CD4-positive, alpha-beta memory T cell (primary cell): ENCODE measurements around the gene PLPP4. TPM values are rescaled to one million over a fixed set of nuclear protein-coding genes. Genes with fewer than 3 reads are reported as not detected.

ENCODE experiments used
- CTCF ChIA-PET: fragments of 350-600 bp; sonication (Branson Sonifier 250); formaldehyde crosslinking; loops from one replicate; lab custom pipeline; 2021; ENCODE audit warnings: inconsistent platforms; ENCODE audit not compliant: partially characterized antibody; lab: Charles Lee
- POLR2A ChIA-PET: fragments of 350-600 bp; sonication (Branson Sonifier 250); formaldehyde crosslinking; loops from one replicate; lab custom pipeline; 2021; ENCODE audit not compliant: partially characterized antibody; lab: Charles Lee
- DNase-seq, 5 donors: peaks; one replicate each; pipeline versions ENCODE4 v3.0.0 to v3.0.0-alpha.2; 2020 to 2022; ENCODE audit warnings: mixed read lengths in 1 of 5
- H3K27ac ChIP-seq: one replicate; pipeline ENCODE4 v1.7.0; 2013; ENCODE audit warnings: low read depth, low read length
- H3K27me3 ChIP-seq: 2 replicates; pipeline ENCODE4 v1.7.0; 2013; ENCODE audit warnings: mild to moderate bottlenecking, low read length, moderate library complexity; ENCODE audit not compliant: insufficient read depth
- H3K36me3 ChIP-seq: 2 replicates; pipeline ENCODE4 v1.7.0; 2013; ENCODE audit warnings: mild to moderate bottlenecking, low read length, moderate library complexity; ENCODE audit not compliant: insufficient read depth
- H3K4me1 ChIP-seq: 2 replicates; pipeline ENCODE4 v1.7.0; 2013; ENCODE audit warnings: mild to moderate bottlenecking, low read length, moderate library complexity; ENCODE audit not compliant: insufficient read depth
- H3K4me3 ChIP-seq, 2 donors: one replicate each; pipeline ENCODE4 v1.7.0; 2013; ENCODE audit warnings: low read length in 2 of 2, mild to moderate bottlenecking in 1 of 2
- H3K9me3 ChIP-seq, 2 donors: one replicate each; pipeline ENCODE4 v1.7.0; 2013; ENCODE audit warnings: low read length in 2 of 2, control low read depth in 1 of 2; ENCODE audit not compliant: control insufficient read depth in 1 of 2
- H3K27ac Mint-ChIP-seq, 7 donors: one replicate each; pipeline ENCODE4 v1.8.0; 2020 to 2021; ENCODE audit warnings: mixed read lengths in 7 of 7, mild to moderate bottlenecking in 6 of 7, inconsistent platforms in 3 of 7, moderate library complexity in 3 of 7
- H3K27me3 Mint-ChIP-seq, 2 donors: one replicate each; pipeline ENCODE4 v1.8.0; 2020 to 2021; ENCODE audit warnings: mixed read lengths in 2 of 2
- H3K36me3 Mint-ChIP-seq, 2 donors: one replicate each; pipeline ENCODE4 v1.8.0; 2020 to 2021; ENCODE audit warnings: mixed read lengths in 2 of 2, inconsistent platforms in 1 of 2, mild to moderate bottlenecking in 1 of 2
- H3K4me1 Mint-ChIP-seq, 4 donors: one replicate each; pipeline ENCODE4 v1.8.0; 2020 to 2021; ENCODE audit warnings: mixed read lengths in 4 of 4, mild to moderate bottlenecking in 1 of 4
- H3K4me3 Mint-ChIP-seq, 8 donors: one replicate each; pipeline ENCODE4 v1.8.0; 2020 to 2021; ENCODE audit warnings: mixed read lengths in 8 of 8, mild to moderate bottlenecking in 7 of 8, moderate library complexity in 6 of 8, inconsistent platforms in 3 of 8
- H3K9me3 Mint-ChIP-seq, 8 donors: one replicate each; pipeline ENCODE4 v1.8.0; 2020 to 2021; ENCODE audit warnings: mixed read lengths in 8 of 8, mild to moderate bottlenecking in 5 of 8, inconsistent platforms in 3 of 8, moderate library complexity in 1 of 8
- intact Hi-C: fragments of 100-400 bp; cut with micrococcal nuclease; formaldehyde crosslinking; loops from one replicate; pipeline ENCODE4 v1.15.1; 2023
- polyA plus RNA-seq, 2 donors: library from polyadenylated mRNA; unstranded; fragments of 300-500 nt; fragmentation: Illumina TruSeq; gene quantifications; one replicate each; pipeline ENCODE4 v1.2.3, GENCODE V29; 2021
- total RNA-seq, 2 experiments: library from RNA; stranded (reverse); gene quantifications; one replicate each; pipeline ENCODE4 v1.2.3, GENCODE V29; 2021

The PLPP4 gene
- total and polyA plus RNA-seq, 4 experiments from 2014 or later: not detected

DNA sequence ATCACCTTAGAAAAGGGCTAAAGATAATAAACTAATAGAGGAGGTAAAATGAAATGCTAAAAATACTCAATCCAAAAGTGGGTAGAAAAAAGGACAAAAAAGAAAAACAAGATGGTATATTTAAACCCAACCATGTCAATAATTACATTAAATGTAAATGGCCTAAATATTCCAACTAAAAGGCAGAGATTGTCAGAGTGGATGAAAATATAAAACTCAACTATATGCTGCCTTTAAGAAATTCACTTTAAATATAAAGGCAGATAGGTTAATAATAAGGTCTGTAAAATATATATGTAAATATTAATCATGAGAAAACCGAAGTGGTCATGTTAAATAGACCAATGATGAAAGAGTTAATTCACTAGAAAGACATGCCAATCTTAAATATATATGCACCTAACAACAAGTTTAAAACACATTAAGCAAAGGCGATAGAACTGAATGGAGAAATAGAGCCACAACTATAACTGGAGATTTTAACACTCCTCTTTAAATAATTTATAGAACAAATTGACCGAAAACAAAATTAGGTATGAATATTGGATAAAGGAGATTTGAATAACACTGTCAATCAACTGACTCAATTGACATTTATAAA, 159.4 kb downstream of the PLPP4 start:
- Mint-ChIP-seq H3K4me1 (peaks cover 0 to 2% (median 0%) of the 10 kb centered on the region in 4 donors), H3K9me3 (peaks cover 3 to 17% (median 10%) of the 10 kb centered on the region in 8 donors), H3K27ac (no peak overlapping the region), H3K4me3 (no peak overlapping the region), H3K27me3 (peaks cover 0 to 3% of the 10 kb centered on the region in 2 donors), H3K36me3 (no peaks in the 10 kb centered on the region)
- CTCF ChIA-PET: no interaction called here
- H3K27ac ChIP-seq: no peak overlapping the region
- H3K4me3 ChIP-seq: no peak overlapping the region
- intact Hi-C loops: no loop called here
- H3K4me1 ChIP-seq: no peaks in the 10 kb centered on the region
- no peaks in the 10 kb centered on the region for H3K36me3 ChIP-seq
- no peaks in the 10 kb centered on the region for H3K9me3 ChIP-seq
- POLR2A ChIA-PET: no interaction called here
- H3K27me3 ChIP-seq: no peaks in the 10 kb centered on the region
- DNase-seq: no peak

DNA sequence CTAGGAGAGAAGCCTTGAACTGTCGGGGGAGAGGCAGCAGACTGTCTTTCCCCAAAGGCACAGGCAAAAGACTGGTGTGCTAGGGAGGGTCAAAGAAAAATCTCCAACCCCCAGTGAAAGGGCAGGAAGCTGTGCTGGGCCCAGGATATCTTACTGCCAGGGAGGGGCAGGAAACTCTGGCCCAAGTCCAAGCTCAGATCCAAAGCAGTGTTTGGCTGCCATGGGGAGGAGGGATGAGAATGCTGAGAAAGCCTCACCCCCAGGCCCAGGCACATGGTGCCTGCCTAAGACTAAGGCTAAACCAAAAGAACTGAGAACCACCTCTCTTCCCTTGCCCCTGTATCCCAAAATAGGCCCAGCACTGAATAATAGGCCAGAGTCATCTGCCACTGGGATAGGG, 171.2 kb downstream of the PLPP4 start:
- intact Hi-C loops: no loop called here
- POLR2A ChIA-PET: no interaction called here

DNA sequence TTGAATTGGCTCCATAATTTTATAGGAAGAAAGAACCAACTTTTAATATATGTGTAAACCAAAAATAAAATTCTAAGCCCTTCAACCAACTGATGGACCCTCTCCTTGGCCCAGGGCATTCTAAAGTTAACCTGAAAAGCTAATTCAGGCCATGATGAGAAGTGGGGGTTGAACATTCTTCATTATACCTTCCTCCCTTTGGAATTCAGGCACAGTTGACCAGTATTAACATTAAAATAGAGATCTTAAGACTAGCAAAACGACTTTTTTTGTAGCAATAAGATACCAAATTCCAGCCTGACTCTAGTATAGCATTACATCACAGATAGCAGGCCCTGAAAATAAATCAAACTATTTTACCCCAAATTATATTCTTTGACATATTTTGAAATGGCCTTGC, 173.2 kb downstream of the PLPP4 start:
- H3K9me3 Mint-ChIP-seq: peaks cover 0 to 4% (median 1%) of the 10 kb centered on the region in 8 donors
- H3K36me3 Mint-ChIP-seq: no peaks in the 10 kb centered on the region
- DNase-seq: no peak
- no peaks in the 10 kb centered on the region for H3K36me3 ChIP-seq
- H3K4me1 ChIP-seq: no peaks in the 10 kb centered on the region
- intact Hi-C loops: no loop called here
- peaks cover 2 to 9% of the 10 kb centered on the region in 2 donors for H3K27me3 Mint-ChIP-seq
- H3K4me1 Mint-ChIP-seq: no peaks in the 10 kb centered on the region
- no peak overlapping the region for H3K27ac Mint-ChIP-seq
- H3K27ac ChIP-seq: no peak overlapping the region
- ChIA-PET POLR2A (no interaction called here), CTCF (interaction anchor here (0.7 kb wide), 1 partner anchor 29 kb away, joined by 4 read pairs; no protein-coding TSS in a partner anchor)
- H3K4me3 ChIP-seq: no peak overlapping the region
- no peak overlapping the region for H3K4me3 Mint-ChIP-seq
- H3K9me3 ChIP-seq: no peaks in the 10 kb centered on the region
- no peaks in the 10 kb centered on the region for H3K27me3 ChIP-seq

More for the DNA sequence above, 171.2 kb downstream of the PLPP4 start:
- H3K4me3 Mint-ChIP-seq: no peak overlapping the region
- Histone ChIP-seq H3K27ac (no peak overlapping the region), H3K4me3 (no peak overlapping the region), H3K27me3 (no peaks in the 10 kb centered on the region), H3K36me3 (no peaks in the 10 kb centered on the region), H3K4me1 (no peaks in the 10 kb centered on the region), H3K9me3 (no peaks in the 10 kb centered on the region)
- CTCF ChIA-PET: no interaction called here
- H3K4me1 Mint-ChIP-seq: no peaks in the 10 kb centered on the region
- H3K9me3 Mint-ChIP-seq: peaks cover 0 to 4% (median 1%) of the 10 kb centered on the region in 8 donors
- no peak for DNase-seq
- H3K27ac Mint-ChIP-seq: no peak overlapping the region
- H3K27me3 Mint-ChIP-seq: peaks cover 2 to 9% of the 10 kb centered on the region in 2 donors
- H3K36me3 Mint-ChIP-seq: no peaks in the 10 kb centered on the region

DNA sequence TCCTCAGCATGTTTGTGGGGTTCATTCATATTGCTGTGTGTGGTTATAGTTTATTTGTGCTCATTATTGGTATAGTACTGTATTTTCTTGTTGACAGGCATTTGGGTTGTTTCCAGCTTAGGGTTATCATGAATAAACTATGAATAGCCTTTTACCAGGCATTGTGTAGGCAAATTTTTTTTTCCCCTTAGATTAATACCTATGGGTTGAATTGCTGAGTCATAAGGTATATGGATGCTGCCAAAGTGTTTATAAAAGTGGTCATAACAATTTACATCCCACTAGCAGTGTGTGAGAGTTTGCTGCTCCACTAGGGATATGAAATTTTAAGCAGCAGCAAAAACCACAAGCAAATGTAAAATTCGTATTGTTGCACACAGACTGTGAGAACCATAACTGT, 175.0 kb downstream of the PLPP4 start:
- Mint-ChIP-seq H3K4me3 (no peak overlapping the region), H3K9me3 (peaks cover 0 to 7% (median 1%) of the 10 kb centered on the region in 8 donors), H3K27me3 (peaks cover 5 to 9% of the 10 kb centered on the region in 2 donors), H3K36me3 (no peaks in the 10 kb centered on the region), H3K4me1 (no peaks in the 10 kb centered on the region), H3K27ac (no peak overlapping the region)
- Histone ChIP-seq H3K4me1 (no peaks in the 10 kb centered on the region), H3K27me3 (no peaks in the 10 kb centered on the region), H3K36me3 (no peaks in the 10 kb centered on the region), H3K4me3 (no peak overlapping the region), H3K27ac (no peak overlapping the region), H3K9me3 (no peaks in the 10 kb centered on the region)
- DNase-seq: no peak
- intact Hi-C loops: no loop called here
- CTCF ChIA-PET: no interaction called here
- POLR2A ChIA-PET: no interaction called here

DNA sequence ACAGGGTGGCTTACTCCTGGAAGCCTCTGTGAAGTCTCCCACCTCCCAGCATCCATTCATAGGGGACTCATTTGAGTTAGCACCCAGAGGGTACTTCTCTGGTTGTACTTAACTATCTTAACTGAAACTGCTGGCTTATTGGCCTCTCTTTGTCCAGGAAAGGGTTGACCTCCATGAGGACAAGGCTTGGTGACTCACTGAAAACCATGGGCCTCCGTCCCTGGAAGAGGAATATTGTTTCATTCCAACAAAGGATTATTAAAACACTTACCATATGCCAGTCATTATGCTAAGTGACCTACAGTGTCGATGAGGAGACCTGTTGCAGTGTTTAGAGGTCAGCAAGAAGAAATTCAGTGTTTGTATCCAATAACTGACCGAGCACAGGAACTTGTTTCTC, 175.9 kb downstream of the PLPP4 start:
- peaks cover 0 to 7% (median 1%) of the 10 kb centered on the region in 8 donors for H3K9me3 Mint-ChIP-seq
- intact Hi-C loops: no loop called here
- peaks cover 3 to 4% of the 10 kb centered on the region in 2 donors for H3K27me3 Mint-ChIP-seq
- H3K4me3 Mint-ChIP-seq: no peak overlapping the region
- ChIA-PET POLR2A (no interaction called here), CTCF (no interaction called here)
- no peaks in the 10 kb centered on the region for H3K4me1 Mint-ChIP-seq
- Histone ChIP-seq H3K27ac (no peak overlapping the region), H3K27me3 (no peaks in the 10 kb centered on the region), H3K4me1 (no peaks in the 10 kb centered on the region), H3K4me3 (no peak overlapping the region), H3K9me3 (no peaks in the 10 kb centered on the region), H3K36me3 (no peaks in the 10 kb centered on the region)
- H3K36me3 Mint-ChIP-seq: no peaks in the 10 kb centered on the region
- H3K27ac Mint-ChIP-seq: no peak overlapping the region
- no peak for DNase-seq

DNA sequence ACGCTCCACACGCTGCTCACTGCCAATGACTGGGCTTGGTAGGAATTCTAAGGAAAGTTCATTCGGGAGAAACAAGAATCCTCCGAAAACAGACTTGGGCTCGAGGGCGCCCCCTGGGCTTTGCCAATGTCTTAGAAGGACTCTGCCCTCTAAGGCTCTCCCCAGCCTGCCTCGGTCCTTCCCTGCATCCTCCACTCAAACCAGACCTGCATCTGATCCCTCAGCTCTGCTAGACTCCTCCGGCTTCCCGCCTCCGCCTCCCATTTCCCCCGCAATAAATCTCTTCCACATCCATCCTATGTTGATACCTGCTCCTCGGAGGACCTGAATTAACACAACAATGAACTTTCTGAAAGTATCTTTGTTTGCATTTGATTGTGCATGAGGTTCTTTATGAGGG, 177.6 kb downstream of the PLPP4 start:
- Mint-ChIP-seq H3K4me3 (no peak overlapping the region), H3K9me3 (peaks cover 0 to 7% (median 0%) of the 10 kb centered on the region in 8 donors), H3K27ac (no peak overlapping the region), H3K27me3 (peaks cover 0 to 3% of the 10 kb centered on the region in 2 donors), H3K36me3 (no peaks in the 10 kb centered on the region), H3K4me1 (no peaks in the 10 kb centered on the region)
- Histone ChIP-seq H3K4me1 (no peaks in the 10 kb centered on the region), H3K4me3 (no peak overlapping the region), H3K36me3 (no peaks in the 10 kb centered on the region), H3K27me3 (no peaks in the 10 kb centered on the region), H3K27ac (no peak overlapping the region), H3K9me3 (no peaks in the 10 kb centered on the region)
- DNase-seq: no peak
- CTCF ChIA-PET: interaction anchor here (1.1 kb wide), 1 partner anchor 9 kb away, joined by 3 read pairs; no protein-coding TSS in a partner anchor
- POLR2A ChIA-PET: no interaction called here
- intact Hi-C loops: no loop called here
